Liver (tissue), 3 donors: ENCODE measurements around the gene FRMPD4.

Experiments
- EGR1 ChIP-seq, 2 donors: IDR thresholded peaks; 2 replicates each; pipeline ENCODE4 v1.6.1; 2016 to 2018; ENCODE audit warnings: antibody characterized with exemption in 2 of 2, low read depth in 2 of 2
- GABPA ChIP-seq, 2 donors: IDR thresholded peaks in 1 of 2; conservative IDR thresholded peaks in 1 of 2; 2 replicates each; pipeline ENCODE4 v1.6.1; 2016; ENCODE audit warnings: antibody characterized with exemption in 2 of 2, mild to moderate bottlenecking in 1 of 2, moderate library complexity in 1 of 2
- JUND ChIP-seq, 2 donors: IDR thresholded peaks; 2 replicates each; pipeline ENCODE4 v1.6.1; 2016; ENCODE audit warnings: antibody characterized with exemption in 2 of 2
- RAD21 ChIP-seq, 2 donors: IDR thresholded peaks; 2 replicates each; pipeline ENCODE4 v1.6.1; 2016; ENCODE audit warnings: antibody characterized with exemption in 2 of 2, mild to moderate bottlenecking in 2 of 2
- SP1 ChIP-seq: IDR thresholded peaks from 2 replicates; pipeline ENCODE4 v1.6.1; 2018; ENCODE audit warnings: antibody characterized with exemption, mild to moderate bottlenecking
- TAF1 ChIP-seq: conservative IDR thresholded peaks from 2 replicates; pipeline ENCODE4 v1.6.1; 2016; ENCODE audit warnings: antibody characterized with exemption, mild to moderate bottlenecking
- YY1 ChIP-seq: IDR thresholded peaks from 2 replicates; pipeline ENCODE4 v1.6.1; 2016; ENCODE audit warnings: antibody characterized with exemption, mild to moderate bottlenecking
- TF ChIP-seq, protein P1 (sequence below): fragments of 150-350 bp; IDR thresholded peaks from 2 replicates; pipeline ENCODE4 v1.5.1; 2017; ENCODE audit warnings: improper control_type of control experiment, low read depth, low read length; ENCODE audit not compliant: missing input control
- TF ChIP-seq, protein P2 (sequence below): IDR thresholded peaks from 2 replicates; pipeline ENCODE4 v1.6.1; 2016; ENCODE audit warnings: antibody characterized with exemption
- TF ChIP-seq, protein P3 (sequence below): IDR thresholded peaks from 2 replicates; pipeline ENCODE4 v1.6.1; 2016; ENCODE audit warnings: antibody characterized with exemption
- TF ChIP-seq, protein P4 (sequence below): IDR thresholded peaks from 2 replicates; pipeline ENCODE4 v1.6.1; 2016; ENCODE audit warnings: antibody characterized with exemption
- donor health status: healthy.
- donor health status: healthy.

DNA sequence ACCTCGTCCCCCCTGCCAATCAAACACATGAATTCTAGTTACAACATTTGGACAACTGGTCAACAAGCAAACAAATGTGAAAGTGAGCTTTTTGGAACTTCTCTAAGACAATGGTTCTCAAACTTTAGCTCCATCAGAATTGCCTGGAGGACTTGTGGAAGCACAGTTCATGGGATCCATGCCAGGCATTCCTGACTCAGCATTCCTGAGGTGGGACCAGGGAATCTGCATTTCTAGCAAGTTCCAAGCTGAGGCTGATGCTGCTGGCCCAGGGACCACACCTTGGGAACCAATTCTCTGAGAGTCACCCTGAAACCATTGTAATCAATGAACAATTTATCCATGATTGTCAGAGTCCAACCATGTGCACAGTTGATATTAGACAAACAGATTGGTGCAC lies 609.2 kb downstream of the FRMPD4 start:
- TF ChIP-seq, protein P1, sequence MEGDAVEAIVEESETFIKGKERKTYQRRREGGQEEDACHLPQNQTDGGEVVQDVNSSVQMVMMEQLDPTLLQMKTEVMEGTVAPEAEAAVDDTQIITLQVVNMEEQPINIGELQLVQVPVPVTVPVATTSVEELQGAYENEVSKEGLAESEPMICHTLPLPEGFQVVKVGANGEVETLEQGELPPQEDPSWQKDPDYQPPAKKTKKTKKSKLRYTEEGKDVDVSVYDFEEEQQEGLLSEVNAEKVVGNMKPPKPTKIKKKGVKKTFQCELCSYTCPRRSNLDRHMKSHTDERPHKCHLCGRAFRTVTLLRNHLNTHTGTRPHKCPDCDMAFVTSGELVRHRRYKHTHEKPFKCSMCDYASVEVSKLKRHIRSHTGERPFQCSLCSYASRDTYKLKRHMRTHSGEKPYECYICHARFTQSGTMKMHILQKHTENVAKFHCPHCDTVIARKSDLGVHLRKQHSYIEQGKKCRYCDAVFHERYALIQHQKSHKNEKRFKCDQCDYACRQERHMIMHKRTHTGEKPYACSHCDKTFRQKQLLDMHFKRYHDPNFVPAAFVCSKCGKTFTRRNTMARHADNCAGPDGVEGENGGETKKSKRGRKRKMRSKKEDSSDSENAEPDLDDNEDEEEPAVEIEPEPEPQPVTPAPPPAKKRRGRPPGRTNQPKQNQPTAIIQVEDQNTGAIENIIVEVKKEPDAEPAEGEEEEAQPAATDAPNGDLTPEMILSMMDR, result no peak
- TF ChIP-seq RAD21 (IDR thresholded peaks at IDR 0.05) (no peak), YY1 (no peak), TAF1 (no peak), GABPA (IDR thresholded peaks at IDR 0.05 in 1 of 2, conservative IDR thresholded peaks at IDR 0.05 in 1 of 2) (no peak), JUND (IDR thresholded peaks at IDR 0.05) (no peak), EGR1 (IDR thresholded peaks at IDR 0.05; ENCODE audit: low read depth in 2 of 2) (no peak), SP1 (no peak)
- TF ChIP-seq, protein P2, sequence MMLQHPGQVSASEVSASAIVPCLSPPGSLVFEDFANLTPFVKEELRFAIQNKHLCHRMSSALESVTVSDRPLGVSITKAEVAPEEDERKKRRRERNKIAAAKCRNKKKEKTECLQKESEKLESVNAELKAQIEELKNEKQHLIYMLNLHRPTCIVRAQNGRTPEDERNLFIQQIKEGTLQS, result no peak
- TF ChIP-seq, protein P3, sequence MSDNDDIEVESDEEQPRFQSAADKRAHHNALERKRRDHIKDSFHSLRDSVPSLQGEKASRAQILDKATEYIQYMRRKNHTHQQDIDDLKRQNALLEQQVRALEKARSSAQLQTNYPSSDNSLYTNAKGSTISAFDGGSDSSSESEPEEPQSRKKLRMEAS, result no peak
- TF ChIP-seq, protein P4, sequence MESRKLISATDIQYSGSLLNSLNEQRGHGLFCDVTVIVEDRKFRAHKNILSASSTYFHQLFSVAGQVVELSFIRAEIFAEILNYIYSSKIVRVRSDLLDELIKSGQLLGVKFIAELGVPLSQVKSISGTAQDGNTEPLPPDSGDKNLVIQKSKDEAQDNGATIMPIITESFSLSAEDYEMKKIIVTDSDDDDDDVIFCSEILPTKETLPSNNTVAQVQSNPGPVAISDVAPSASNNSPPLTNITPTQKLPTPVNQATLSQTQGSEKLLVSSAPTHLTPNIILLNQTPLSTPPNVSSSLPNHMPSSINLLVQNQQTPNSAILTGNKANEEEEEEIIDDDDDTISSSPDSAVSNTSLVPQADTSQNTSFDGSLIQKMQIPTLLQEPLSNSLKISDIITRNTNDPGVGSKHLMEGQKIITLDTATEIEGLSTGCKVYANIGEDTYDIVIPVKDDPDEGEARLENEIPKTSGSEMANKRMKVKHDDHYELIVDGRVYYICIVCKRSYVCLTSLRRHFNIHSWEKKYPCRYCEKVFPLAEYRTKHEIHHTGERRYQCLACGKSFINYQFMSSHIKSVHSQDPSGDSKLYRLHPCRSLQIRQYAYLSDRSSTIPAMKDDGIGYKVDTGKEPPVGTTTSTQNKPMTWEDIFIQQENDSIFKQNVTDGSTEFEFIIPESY, result no peak
